ENCODE results near the gene TOR2A. TPM values are rescaled to one million over a fixed set of nuclear protein-coding genes. Genes with fewer than 3 reads are reported as not detected.
A peak's percentile ranks its signal among the peaks of the same experiment; 100 is the strongest.

TOR2A gene
- total and polyA plus RNA-seq, 9 of the 15 experiments (the other 6 are each of a cell fraction or from before 2014, with no cell fraction given): 0.80 to 25.9 (median 11.1) TPM

DNA sequence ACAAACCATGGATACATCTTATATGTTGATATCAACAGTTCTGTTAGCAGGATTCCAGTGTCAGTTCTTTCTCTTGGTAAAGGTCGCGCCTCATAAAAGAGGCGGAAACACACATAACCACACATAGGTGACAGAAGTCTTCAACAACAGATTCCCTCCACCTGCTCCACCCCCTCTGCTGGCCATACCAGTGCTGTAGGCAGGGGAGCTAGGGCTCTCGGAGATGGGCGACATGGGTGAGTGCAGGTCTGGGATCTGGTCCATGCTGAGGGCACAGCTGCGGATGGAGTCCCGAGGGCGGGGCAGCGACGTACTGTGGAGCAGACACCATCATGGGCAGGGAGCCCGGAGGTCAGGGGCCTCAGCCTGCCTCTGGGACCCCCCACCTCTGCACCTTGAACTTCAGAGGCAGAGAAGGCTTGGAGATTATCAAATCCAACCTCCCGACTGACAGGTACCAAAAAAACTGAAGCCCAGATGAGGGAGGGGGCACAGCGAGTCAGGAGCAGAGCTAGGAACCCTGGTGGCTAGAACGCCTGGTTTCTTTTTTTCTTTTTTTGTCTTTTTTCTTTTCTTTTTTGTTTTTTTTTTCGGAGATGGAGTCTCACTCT is 12.0 kb upstream of the TOR2A start:
- Histone ChIP-seq H3K9me1 (ENCODE audit: control insufficient read depth, insufficient read depth, low read length) (no peaks in the 10 kb centered on the region), H3K4me1 (replicated peaks in 1 of 2; ENCODE audit: control insufficient read depth in 2 of 2, insufficient read depth in 2 of 2, low read length in 2 of 2) (peaks cover 9 to 36% of the 10 kb centered on the region in 2 experiments; a peak in 4 of 5 replicates), H3K79me2 (ENCODE audit: control insufficient read depth, insufficient read depth, low read length) (no peaks in the 10 kb centered on the region), H3K4me2 (ENCODE audit: insufficient read depth, low read length) (no peak overlapping the region), H3K36me3 (ENCODE audit: control insufficient read depth, insufficient read depth, low read length) (no peaks in the 10 kb centered on the region), H4K20me1 (replicated peaks; ENCODE audit: control insufficient read depth, insufficient read depth, low read length) (peaks cover 11% of the 10 kb centered on the region), H3K9me3 (replicated peaks; ENCODE audit: control insufficient read depth, insufficient read depth, low read depth, low read length) (no peaks in the 10 kb centered on the region), H3K9ac (ENCODE audit: insufficient read depth in 1 of 2, low read depth in 2 of 2, low read length in 2 of 2) (peak overlapping the region in 1 of 2 experiments; percentile 56; a peak in 1 of 4 replicates), H3K27ac (ENCODE audit: extremely low read depth, low read depth, low read length) (no peak overlapping the region), H3K27me3 (ENCODE audit: control insufficient read depth in 2 of 2, insufficient read depth in 2 of 2, low read length in 2 of 2) (peaks cover 9 to 36% of the 10 kb centered on the region in 2 experiments; a peak in 3 of 5 replicates), H3K4me3 (no peak overlapping the region), H2AFZ (ENCODE audit: low read depth, low read length) (no peak overlapping the region)
- CTCF ChIA-PET (ENCODE audit: low intra/inter-chr PET ratio): no interaction called here
- FAIRE-seq (no peak), DNase-seq (ENCODE audit: extremely low read depth in 1 of 4, low spot score in 3 of 4) (peak in 1 of 4 experiments; percentile 22), ATAC-seq (no peak)
- WGBS (ENCODE audit: insufficient coverage, low coverage, missing lambda C conversion rate): 8% methylated on average over 15 of the region's 15 CpGs
- POLR2A ChIA-PET: interaction anchor here (0.6 to 1.3 kb wide), 4 partner anchors 9 to 367 kb away, joined by 3 read pairs; partner anchors contain the start of gene TOR2A
- BruUV-seq (replicated peaks): no TSS peak
- in situ Hi-C loops (cut with MboI) (no loop called here), intact Hi-C loops (cut with micrococcal nuclease) (no loop called here)
- TF ChIP-seq, protein P1, sequence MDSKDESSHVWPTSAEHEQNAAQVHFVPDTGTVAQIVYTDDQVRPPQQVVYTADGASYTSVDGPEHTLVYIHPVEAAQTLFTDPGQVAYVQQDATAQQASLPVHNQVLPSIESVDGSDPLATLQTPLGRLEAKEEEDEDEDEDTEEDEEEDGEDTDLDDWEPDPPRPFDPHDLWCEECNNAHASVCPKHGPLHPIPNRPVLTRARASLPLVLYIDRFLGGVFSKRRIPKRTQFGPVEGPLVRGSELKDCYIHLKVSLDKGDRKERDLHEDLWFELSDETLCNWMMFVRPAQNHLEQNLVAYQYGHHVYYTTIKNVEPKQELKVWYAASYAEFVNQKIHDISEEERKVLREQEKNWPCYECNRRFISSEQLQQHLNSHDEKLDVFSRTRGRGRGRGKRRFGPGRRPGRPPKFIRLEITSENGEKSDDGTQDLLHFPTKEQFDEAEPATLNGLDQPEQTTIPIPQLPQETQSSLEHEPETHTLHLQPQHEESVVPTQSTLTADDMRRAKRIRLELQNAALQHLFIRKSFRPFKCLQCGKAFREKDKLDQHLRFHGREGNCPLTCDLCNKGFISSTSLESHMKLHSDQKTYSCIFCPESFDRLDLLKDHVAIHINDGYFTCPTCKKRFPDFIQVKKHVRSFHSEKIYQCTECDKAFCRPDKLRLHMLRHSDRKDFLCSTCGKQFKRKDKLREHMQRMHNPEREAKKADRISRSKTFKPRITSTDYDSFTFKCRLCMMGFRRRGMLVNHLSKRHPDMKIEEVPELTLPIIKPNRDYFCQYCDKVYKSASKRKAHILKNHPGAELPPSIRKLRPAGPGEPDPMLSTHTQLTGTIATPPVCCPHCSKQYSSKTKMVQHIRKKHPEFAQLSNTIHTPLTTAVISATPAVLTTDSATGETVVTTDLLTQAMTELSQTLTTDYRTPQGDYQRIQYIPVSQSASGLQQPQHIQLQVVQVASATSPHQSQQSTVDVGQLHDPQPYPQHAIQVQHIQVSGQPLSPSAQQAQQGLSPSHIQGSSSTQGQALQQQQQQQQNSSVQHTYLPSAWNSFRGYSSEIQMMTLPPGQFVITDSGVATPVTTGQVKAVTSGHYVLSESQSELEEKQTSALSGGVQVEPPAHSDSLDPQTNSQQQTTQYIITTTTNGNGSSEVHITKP (IDR thresholded peaks at IDR 0.05; ENCODE audit: partially characterized antibody): peak; percentile 81
- TF ChIP-seq, protein P2, sequence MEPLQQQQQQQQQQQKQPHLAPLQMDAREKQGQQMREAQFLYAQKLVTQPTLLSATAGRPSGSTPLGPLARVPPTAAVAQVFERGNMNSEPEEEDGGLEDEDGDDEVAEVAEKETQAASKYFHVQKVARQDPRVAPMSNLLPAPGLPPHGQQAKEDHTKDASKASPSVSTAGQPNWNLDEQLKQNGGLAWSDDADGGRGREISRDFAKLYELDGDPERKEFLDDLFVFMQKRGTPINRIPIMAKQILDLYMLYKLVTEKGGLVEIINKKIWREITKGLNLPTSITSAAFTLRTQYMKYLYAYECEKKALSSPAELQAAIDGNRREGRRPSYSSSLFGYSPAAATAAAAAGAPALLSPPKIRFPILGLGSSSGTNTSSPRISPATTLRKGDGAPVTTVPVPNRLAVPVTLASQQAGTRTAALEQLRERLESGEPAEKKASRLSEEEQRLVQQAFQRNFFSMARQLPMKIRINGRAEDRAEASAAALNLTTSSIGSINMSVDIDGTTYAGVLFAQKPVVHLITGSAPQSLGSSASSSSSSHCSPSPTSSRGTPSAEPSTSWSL (CRISPR knock-in tag; IDR thresholded peaks at IDR 0.05; ENCODE audit: borderline replicate concordance): no peak
- TF ChIP-seq, protein P3, sequence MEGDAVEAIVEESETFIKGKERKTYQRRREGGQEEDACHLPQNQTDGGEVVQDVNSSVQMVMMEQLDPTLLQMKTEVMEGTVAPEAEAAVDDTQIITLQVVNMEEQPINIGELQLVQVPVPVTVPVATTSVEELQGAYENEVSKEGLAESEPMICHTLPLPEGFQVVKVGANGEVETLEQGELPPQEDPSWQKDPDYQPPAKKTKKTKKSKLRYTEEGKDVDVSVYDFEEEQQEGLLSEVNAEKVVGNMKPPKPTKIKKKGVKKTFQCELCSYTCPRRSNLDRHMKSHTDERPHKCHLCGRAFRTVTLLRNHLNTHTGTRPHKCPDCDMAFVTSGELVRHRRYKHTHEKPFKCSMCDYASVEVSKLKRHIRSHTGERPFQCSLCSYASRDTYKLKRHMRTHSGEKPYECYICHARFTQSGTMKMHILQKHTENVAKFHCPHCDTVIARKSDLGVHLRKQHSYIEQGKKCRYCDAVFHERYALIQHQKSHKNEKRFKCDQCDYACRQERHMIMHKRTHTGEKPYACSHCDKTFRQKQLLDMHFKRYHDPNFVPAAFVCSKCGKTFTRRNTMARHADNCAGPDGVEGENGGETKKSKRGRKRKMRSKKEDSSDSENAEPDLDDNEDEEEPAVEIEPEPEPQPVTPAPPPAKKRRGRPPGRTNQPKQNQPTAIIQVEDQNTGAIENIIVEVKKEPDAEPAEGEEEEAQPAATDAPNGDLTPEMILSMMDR (IDR thresholded peaks at IDR 0.05 in 2 of 3, conservative IDR thresholded peaks at IDR 0.05 in 1 of 3; ENCODE audit: insufficient read depth in 2 of 3, low read depth in 1 of 3, low read length in 3 of 3): 0 out of 6 replicates have a peak, but pooled peaks of 1 of the 3 experiments have one; percentile 11
